GM10266 (cell line): ENCODE measurements around the gene NEK2.
"Not testable (repeated sequence)": the region's sequence is repeated elsewhere in the genome, so short reads cannot be mapped to it uniquely, and the experiment has no call there.

ENCODE experiments used
- DNase-seq: peaks from one replicate; pipeline ENCODE4 v3.0.0; 2012; ENCODE audit errors: extremely low spot score
- CTCF ChIP-seq: IDR thresholded peaks from 2 replicates; pipeline ENCODE4 v1.5.1; 2012; ENCODE audit warnings: mild to moderate bottlenecking, low read depth; ENCODE audit not compliant: control insufficient read depth, insufficient read depth; ENCODE audit errors: missing control alignments

Gene NEK2

GRCh38 chr1:211648336-211648735 lies 27.1 kb downstream of the NEK2 start:
- no peak for DNase-seq
- no peak for TF ChIP-seq CTCF

GRCh38 chr1:211647711-211648121 lies 27.7 kb downstream of the NEK2 start:
- no peak for TF ChIP-seq CTCF
- no peak for DNase-seq

GRCh38 chr1:211646566-211646965 lies 28.9 kb downstream of the NEK2 start:
- DNase-seq = no peak
- no peak for TF ChIP-seq CTCF

- DNase-seq = not testable (repeated sequence)
Observed at GRCh38 chr1:211645601-211646000, 29.8 kb downstream of the NEK2 start.

GRCh38 chr1:211644653-211645052 lies 30.8 kb downstream of the NEK2 start:
- TF ChIP-seq CTCF = no peak
- DNase-seq = no peak

- no peak for TF ChIP-seq CTCF
- no peak for DNase-seq
Observed at GRCh38 chr1:211643324-211644212, 31.9 kb downstream of the NEK2 start.

- no peak for TF ChIP-seq CTCF
Observed at GRCh38 chr1:211642870-211643269, 32.6 kb downstream of the NEK2 start.

More at GRCh38 chr1:211642870-211643269, 32.6 kb downstream of the NEK2 start:
- no peak for DNase-seq
